T-helper 1 cell (primary cell): ENCODE data around the gene R3HDM2.
A peak's percentile ranks its signal among the peaks of the same experiment; 100 is the strongest.

Experiments used
- DNase-seq, 5 donors: peaks; one replicate each; pipeline ENCODE4 v3.0.0-alpha.2; 2012 to 2020

Gene R3HDM2

DNA sequence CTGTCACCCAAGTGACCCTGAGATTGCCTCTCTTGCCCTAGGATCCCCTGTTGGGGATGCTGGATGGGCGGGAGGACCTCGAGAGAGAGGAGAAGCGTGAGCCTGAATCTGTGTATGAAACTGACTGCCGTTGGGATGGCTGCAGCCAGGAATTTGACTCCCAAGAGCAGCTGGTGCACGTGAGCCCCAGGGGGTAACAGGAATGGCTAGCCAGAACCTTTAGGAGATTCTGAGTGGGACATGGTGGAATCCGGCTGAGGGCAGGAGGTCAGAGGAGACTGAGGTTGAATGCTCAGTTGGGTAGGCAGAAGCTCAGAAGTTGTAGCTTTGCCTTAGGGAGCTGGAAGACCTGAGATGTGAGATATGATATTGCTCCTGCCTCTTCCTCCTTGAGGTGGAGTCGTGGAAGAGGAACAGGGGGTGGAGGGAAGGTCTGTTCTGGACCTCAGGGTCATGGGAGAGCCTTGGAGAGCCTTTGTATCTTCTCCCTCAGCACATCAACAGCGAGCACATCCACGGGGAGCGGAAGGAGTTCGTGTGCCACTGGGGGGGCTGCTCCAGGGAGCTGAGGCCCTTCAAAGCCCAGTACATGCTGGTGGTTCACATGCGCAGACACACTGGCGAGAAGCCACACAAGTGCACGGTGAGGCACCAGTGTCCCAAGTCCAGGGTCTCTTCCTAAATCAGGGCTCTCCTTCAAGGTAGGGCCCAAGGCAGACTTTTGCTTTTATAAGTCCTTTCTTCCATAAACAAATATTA, 35.1 kb upstream of the R3HDM2 start:
- no peak for DNase-seq

DNA sequence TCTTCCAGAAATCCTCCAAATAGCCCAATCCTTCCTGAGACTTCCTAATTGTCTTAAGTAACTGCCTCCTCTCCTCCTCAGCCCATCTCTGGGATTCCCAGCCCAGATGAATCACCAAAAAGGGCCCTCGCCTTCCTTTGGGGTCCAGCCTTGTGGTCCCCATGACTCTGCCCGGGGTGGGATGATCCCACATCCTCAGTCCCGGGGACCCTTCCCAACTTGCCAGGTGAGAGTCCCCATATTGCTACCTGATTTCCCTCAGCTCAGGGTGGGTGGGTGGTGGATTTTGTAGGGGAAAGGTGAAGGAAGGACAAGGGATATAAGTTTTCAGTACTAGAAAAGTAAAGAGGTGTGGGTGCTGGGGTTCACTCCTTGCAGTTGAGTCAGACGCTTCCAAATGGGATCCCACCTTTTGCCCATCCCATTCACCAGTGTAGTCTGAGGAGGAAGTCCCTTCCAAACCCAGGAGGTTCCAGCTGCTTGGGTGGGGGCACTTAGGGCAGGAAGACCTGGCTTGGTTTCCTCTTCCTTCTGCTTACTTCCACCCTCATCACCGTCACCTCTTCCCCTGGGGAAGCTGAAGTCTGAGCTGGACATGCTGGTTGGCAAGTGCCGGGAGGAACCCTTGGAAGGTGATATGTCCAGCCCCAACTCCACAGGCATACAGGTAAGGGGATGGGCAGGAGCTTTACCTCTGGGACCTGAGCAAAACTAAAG, 34.3 kb upstream of the R3HDM2 start:
- DNase-seq, result no peak

DNA sequence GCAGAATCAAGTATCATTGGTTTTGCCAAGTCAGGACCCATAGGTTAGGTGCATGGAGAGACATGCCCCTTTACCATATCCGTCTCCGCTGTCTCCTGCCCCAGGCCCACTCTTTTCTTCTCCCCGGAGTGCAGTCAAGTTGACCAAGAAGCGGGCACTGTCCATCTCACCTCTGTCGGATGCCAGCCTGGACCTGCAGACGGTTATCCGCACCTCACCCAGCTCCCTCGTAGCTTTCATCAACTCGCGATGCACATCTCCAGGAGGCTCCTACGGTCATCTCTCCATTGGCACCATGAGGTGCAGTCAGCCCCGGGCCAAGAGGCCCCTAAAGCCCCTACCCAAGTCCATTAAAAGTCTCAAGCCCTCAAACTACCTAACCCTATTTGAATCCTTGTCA, 33.7 kb upstream of the R3HDM2 start:
- no peak for DNase-seq

DNA sequence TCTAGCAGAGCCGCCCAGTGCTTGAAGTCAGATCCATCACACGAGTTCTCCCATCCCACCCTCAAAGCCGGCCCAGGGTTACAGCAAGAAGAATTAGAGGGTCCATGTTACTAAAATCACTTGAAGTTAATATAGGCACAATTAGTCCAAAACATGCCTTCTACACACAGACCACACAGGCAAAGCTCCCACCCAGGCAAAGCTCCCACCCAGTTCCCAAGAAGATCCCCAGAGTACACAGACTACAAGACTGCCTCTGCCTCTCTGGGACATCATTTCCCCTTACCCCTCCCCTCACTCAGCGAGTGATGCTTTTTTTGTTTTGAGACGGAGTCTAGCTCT, 32.0 kb upstream of the R3HDM2 start:
- DNase-seq, result no peak

DNA sequence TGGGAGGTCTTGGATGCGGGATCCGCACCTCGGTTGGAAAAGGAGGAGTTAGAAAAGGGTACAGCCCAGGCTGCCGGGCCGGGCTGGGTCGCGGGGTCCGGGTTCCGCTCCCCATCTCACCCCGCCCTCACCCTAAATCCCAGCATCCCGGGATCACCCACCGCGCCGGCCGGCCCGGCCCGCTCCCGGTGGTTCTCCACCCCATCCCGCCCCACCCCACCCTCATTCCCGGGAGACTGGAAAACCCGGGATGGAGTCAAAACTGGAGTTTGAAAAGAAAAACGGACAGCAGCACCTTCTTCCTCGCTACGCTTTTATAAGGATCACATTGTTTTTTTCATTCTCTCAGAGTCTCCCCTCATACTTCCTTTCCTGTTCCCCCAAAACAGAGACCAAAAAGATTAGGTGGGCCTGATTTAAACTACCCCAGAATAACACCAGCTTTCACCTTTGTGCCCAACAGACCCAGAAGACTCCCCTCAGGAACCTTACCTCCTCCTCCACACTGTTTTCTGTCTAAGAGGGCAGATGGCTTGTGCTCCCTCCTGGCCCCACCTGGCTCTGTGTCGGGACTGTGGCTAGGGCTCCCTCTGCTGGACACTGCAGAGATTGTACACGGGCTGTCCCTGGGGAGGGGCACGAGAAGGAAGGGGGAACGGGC, 31.5 kb upstream of the R3HDM2 start:
- DNase-seq, result peak; percentile 72 to 87 (median 81)

DNA sequence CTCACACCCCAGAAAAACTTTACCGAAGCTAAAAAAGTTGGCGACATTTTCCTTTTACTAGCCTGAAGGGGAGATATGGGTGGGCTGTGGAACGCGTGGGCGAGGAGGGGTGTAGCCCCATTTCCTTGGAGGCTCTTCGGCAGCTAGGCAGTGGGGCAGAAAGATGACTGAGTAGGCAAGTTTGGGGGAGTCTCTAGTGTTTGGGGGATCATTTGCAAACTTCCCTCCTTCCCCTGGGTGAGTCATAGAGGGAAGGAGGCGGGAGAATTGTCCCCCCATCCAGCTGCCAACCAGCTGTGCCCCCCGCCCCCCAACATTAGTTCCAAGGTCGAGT, 31.0 kb upstream of the R3HDM2 start:
- no peak for DNase-seq

DNA sequence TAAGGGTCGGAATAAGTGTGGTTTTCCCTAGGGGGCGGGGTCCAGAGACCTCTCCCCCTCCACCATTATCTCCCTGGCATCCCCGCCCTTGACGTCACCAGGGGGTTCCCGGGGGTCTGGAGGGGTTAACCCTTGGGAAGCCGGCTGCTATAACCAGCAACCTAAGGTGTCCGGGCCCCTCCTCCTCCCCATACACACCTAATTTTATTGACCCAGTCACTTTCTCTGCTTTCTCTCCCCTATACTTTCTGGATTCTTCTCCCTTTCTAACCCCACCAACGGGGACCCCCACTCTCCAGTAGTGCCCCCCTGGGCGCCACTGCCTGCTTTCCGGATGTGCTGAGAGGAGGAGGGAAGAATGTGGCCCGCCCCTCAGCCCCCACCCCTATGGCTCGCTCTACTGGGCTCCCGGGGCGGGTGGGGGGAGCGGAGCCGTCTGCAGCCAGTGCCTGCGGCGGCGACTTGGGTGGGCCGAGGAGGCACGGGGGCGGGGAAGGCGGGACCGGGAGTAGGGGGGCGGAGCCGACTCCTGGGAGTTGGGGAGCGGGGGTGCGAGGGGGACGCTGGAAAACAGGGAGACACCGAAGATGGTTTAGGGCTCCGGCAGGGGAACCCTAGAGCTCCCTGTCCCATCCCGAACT, 30.6 kb upstream of the R3HDM2 start:
- peak in 1 of 5 donors; percentile 39 for DNase-seq

DNA sequence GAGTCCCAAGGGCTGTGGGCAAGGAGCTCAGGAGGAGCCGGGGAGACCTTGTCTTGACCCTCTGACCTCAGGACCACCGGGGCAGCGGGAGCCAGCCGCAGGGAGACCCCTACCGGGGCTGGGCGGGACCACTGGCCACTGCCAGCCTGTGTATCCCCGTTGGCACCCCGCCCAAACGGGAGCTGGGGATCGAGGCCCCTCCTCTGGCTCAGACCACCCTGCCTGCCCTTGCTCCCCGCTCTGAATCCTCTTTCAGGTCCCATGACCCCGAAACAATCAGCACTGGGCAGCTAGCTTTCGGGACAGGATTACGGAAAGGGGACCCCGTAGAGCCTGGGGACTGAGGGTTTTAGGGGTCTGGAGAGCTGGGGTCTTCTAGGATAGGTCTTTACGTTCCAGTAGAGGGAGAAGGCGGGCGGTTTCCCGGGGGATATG, 30.0 kb upstream of the R3HDM2 start:
- DNase-seq, result no peak

DNA sequence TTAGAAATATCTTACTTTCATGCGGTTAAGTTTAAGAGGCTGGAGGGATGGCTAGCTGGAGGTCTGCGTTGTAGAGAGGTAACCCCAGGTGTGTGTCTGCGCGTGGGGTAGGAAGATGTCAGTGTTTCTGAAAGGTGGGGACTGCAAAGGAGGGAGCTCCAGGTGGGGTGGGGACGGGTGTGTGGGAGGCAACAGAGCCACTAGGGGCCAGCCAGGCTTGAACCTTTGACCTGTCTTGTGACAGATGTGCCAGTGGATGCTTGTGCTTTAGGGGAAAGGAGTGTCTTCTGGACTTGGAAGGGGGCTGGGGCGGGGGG, 29.6 kb upstream of the R3HDM2 start:
- no peak for DNase-seq

DNA sequence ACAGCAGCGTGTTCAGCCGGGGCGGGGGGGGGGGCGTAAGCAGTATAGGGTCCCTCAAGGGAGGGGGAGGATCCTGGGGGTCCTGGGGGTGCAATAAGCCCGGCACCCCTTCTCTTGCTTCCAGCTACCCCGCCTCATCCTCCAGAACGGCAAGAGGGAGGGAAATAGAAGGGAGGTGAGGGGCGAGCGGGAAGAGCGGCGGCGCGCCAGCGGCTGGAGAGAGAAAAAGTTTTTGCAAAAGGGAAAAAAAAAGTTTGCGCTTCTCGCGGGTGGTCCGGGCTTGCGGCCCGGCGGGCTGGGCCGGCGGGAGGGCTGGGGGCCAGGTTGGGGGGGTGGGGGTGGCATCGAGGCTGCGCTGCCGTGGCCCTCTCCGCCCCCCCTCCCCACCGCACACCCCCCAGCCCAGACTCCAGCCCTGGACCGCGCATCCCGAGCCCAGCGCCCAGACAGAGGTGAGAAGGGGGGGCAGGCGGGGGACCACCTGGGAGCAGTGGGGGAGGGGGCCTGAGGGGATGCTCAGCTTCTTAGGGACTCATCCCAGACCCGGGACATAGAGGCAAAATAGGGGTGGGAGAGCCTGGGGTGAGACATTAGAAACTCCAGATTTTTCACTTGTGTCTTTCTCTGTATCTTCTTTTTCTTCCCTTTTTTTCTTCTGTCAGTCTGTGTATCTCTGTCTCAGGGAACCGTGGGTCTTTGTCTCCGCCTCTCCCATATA, 29.1 kb upstream of the R3HDM2 start, which contains the start of gene GLI1:
Gene GLI1, plus strand, starts transcription at position 36 of the 718 bp plus-strand sequence. CDS start 3,907 bp downstream, outside the sequence.
- DNase-seq, result no peak

DNA sequence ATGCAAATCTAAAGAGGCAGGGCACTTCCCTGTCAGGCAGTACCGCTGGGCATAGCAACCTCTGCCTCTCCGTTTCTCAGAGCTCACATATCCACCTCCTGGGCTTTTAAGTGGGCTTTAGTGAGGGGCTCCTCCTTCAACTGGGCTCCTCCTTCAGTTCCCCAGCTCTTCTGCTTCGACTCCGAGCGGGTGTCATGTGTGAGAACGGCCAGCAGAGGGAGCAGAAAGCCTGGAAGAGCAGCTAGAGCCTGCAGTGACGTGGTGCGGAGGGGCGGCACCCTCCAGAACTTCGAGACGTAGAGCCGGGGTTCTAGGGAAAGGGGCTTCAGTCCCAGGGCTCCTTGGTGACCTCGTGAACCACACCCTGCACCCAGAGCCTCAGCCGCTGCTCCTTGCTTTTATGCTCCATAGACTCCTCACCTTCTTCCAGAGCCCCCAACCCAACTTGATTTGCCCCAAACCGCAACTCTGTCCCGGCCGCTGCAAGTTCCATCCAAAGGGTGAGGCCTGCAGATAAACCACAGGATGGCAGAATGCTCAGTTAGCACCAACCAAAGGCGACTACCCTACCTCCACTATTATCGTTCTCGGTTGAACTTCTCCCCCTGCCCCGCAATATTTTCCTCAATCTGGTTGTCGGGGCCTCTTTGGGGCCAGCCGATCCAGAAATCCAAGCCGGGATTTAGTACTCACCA, 28.4 kb upstream of the R3HDM2 start:
- peak; percentile 71 to 95 (median 85) for DNase-seq

DNA sequence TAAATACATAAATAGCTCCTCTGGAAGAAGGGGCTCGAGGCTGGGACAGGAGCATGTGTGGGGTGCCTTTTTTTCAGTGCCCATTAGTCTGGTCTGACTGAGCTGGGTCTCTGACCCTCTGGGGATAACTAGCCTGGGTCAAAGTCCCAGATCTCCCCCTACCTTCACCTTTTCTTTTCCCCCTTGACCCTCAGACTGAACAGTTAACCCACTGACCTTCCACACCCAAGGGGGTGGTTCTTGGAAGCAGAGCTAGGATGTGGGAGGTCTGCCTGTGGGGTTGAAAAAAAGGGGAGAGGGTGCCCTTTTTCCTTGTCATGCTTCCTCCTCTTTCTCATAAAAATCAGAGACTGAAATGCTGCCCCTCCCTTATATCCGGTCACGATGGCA, 27.8 kb upstream of the R3HDM2 start:
- DNase-seq, result no peak

DNA sequence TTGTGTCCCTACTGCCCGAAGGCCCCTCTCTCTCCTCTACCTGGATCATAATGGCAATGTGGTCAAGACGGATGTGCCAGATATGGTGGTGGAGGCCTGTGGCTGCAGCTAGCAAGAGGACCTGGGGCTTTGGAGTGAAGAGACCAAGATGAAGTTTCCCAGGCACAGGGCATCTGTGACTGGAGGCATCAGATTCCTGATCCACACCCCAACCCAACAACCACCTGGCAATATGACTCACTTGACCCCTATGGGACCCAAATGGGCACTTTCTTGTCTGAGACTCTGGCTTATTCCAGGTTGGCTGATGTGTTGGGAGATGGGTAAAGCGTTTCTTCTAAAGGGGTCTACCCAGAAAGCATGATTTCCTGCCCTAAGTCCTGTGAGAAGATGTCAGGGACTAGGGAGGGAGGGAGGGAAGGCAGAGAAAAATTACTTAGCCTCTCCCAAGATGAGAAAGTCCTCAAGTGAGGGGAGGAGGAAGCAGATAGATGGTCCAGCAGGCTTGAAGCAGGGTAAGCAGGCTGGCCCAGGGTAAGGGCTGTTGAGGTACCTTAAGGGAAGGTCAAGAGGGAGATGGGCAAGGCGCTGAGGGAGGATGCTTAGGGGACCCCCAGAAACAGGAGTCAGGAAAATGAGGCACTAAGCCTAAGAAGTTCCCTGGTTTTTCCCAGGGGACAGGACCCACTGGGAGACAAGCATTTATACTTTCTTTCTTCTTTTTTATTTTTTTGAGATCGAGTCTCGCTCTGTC, 26.1 kb upstream of the R3HDM2 start:
- DNase-seq, result no peak

DNA sequence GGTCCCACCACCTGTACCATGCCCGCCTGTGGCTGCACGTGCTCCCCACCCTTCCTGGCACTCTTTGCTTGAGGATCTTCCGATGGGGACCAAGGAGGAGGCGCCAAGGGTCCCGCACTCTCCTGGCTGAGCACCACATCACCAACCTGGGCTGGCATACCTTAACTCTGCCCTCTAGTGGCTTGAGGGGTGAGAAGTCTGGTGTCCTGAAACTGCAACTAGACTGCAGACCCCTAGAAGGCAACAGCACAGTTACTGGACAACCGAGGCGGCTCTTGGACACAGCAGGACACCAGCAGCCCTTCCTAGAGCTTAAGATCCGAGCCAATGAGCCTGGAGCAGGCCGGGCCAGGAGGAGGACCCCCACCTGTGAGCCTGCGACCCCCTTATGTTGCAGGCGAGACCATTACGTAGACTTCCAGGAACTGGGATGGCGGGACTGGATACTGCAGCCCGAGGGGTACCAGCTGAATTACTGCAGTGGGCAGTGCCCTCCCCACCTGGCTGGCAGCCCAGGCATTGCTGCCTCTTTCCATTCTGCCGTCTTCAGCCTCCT, 25.4 kb upstream of the R3HDM2 start:
- peak in 2 of 5 donors; percentile 33 to 66 for DNase-seq

DNA sequence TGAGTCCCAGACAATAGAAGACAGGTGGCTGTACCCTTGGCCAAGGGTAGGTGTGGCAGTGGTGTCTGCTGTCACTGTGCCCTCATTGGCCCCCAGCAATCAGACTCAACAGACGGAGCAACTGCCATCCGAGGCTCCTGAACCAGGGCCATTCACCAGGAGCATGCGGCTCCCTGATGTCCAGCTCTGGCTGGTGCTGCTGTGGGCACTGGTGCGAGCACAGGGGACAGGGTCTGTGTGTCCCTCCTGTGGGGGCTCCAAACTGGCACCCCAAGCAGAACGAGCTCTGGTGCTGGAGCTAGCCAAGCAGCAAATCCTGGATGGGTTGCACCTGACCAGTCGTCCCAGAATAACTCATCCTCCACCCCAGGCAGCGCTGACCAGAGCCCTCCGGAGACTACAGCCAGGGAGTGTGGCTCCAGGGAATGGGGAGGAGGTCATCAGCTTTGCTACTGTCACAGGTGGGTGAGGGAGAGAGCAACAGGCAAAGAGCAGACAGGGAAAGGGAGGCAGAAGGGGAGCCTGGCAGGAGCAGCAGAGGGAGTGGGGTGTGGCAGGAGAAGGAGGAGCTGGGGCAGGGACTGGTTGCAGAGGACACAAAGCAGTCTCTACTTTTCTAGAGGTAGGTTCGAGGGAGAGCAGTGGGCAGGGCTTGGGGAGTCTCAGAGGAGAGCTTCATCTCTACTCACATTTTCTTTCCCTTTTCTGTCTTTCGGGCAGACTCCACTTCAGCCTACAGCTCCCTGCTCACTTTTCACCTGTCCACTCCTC, 24.7 kb upstream of the R3HDM2 start:
- DNase-seq, result no peak

DNA sequence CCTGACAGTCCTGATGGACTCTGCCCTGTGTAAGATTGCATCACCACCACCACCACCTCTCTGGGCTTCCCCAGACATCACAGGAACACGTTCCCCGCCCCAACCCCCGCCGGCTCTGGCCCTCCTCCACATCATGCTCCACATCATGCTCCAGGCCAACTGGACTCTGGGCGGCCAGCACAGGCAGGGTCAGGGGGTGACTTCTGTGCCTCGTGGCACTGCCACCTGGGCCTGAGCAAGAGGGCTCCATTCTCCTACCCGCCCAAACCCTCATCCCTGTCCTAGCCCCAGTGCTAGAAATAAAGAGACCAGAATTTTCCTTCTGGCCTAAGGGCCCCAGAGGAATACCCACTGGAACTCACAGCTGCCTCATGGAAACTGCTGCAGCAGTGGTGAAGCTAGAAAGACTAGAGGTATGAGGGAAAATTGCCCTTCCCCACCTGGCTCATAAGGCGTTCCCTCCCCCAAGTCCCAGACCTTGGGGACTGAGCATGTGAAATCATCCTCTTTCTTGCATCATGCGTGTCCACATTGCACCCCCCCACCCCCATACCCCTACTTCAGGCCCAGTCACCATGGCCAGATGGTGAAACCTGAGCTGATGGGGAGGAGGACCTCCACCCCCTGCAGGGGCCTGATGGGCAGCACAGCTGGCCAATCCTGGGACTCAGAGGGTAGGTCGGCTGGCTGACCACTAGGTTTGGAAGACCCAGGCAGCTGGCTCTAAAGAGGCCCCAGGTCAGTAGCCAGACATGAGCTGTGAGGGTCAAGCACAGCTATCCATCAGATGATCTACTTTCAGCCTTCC, 23.9 kb upstream of the R3HDM2 start, which contains the start of gene INHBE:
Gene INHBE, plus strand, starts transcription at position 742 of the 808 bp plus-strand sequence. CDS start 230 bp downstream, outside the sequence.
- DNase-seq, result no peak

DNA sequence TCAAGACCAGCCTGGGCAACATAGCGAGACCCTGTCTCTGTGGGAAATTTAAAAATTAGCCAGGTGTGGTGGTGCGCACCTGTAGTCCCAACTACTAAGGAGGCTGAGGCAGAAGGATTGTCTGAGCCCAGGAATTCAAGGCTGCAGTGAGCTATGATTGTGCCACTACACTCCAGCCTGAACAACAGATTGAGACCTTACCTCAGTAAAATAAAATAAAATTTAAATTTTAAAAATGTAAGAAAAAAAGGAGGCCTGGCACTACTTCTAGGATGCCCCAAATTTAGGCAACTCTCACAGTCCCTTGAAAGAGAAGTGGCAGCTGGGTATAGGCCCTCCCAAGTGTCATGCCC, 23.3 kb upstream of the R3HDM2 start:
- DNase-seq, result no peak

DNA sequence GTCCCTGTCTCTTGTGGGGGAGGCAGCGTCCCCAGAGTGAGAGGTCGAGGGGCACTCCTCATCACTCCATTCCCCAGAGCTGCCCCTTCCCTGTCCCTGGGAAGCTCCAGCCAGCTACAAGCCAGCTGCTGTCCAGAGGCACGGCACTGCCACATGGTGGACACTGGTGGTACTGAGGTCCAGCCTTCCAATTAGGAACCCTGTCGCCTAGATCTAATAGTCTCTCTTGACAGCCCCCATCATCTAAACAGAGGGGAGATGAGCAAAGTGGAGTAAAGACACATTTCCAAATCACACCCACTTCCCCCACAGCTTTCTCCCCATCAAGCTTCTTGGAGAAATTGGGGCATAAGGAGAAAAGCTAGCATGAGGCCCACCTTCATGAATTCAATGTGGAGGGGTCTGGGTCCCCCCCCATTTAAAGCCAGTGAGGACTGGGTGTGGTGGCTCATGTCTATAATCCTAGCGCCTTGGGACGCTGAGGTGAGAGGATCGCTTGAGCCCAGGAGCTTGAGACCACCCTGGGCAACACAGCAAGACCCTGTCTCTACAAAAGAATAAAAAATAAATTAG, 22.2 kb upstream of the R3HDM2 start:
- DNase-seq, result peak in 3 of 5 donors; percentile 15 to 48 (median 42)
